CMK (cell line): Measurements from ENCODE around the gene MMP17.
"Not testable (repeated sequence)": the region's sequence is repeated elsewhere in the genome, so short reads cannot be mapped to it uniquely, and the experiment has no call there.

Experiments
- DNase-seq: peaks from one replicate; pipeline ENCODE4 v3.0.0-alpha.2; 2010; ENCODE audit warnings: low read depth

MMP17 gene

DNA sequence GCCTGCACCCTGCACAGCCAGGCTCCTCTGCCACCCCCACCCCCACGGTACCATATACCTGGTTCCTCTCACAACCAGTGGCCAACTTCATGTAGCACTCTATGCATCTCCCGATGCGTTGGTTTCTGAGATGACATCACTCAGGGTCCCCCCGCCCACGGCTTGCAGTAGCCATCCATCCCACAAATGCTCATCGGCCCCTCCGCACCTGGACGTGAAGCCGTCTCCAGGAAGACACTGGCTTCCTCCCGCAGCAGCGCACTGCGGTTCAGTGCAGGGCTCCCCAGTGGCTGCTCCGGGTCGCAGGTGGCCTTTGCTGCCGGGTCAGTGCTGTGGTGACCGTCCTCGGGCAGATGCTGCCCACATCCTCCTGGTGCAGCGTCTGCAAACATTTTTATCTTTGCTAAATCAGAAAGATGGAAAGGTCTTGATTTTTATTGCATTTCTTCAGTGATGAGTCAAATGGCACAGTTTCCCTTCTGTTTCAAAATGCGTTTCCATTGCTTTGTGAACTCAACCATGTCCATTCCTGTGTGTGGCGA lies 27.5 kb upstream of the MMP17 start:
- DNase-seq: no peak

DNA sequence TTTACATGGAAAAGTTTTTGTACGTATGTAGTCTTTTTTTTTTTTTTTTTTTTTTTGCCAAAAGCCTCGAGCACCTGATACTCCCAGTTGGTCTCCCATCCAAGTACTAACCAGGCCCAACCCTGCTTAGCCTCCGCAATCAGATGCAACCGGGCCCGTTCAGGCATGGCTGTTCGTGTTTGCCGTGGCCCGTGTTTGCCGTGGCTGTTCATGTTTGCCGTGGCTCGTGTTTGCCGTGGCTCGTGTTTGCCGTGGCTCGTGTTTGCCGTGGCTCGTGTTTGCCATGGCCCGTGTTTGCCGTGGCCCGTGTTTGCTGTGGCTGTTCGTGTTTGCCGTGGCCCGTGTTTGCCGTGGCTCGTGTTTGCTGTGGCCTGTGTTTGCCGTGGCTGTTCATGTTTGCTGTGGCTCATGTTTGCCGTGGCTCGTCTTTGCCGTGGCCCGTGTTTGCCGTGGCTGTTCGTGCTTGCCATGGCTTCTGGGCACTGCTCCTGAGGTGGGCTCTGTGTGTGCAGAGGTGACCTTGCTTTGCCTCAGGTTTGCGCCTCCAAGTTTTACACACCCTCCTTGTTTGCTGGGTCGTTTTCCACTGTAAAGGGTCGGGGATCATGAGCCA lies 26.8 kb upstream of the MMP17 start:
- no peak for DNase-seq

DNA sequence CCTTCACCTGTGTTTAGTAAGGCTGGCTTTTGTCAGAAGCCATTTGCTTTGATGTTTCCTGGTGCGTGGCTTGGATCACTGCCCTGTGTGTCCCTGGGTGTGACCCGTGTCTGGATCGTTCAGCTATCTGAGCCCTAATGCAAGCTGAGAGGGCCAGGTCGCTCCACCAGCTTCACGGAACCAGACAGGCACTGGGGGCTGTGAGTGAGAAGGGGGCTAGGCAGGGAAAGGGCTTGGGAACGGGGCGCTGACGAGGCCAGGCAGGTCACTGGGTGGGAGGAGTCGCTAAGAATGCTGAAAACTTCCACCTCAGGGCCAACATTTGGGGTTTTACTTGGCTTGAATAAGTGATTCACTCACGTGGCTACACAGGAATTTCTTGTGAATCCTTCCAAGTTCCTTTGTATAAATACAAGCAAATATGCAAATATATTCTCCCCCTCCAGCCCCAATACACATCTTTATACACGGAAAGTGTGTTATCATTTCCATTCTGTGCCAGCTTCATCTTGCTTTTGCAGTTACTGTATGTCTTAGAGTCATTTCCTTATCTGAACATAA lies 24.2 kb upstream of the MMP17 start:
- DNase-seq: no peak

DNA sequence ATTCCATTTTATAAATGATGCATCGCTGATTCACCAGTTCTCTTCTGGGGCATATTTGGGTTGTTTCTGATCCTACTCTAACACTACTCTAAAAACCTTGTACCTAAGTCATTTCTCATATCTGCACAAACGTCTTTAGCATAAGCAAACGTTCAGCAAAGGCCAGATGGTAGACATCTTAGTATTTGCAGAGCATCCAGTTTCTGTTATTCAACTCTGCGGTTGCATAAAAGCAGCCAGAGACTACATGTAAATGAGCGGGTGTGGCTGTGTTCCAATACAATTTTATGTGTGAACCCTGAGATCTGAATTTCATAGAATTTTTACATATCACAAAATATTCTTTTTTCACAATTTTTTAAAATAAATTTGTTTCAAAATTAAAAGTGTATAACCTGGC lies 22.8 kb upstream of the MMP17 start:
- DNase-seq: no peak

DNA sequence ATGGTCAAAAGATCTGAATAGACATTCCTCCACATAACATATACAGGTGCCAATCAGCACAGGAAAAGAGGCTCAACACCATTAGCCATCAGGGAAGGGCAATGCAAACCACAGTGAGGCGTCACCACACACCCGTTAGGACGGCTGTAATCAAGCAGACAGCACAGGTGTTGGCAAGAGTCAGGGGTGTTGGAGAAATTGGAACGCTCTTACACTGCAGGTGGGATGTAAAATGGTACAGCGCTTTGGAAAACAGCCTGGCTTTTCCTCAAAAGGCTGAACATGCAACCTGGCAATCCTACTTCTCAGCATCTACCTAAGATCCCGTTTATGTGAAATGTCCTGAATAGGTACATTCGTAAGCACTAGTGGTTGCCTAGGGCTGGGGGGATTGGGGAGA lies 21.5 kb upstream of the MMP17 start:
- DNase-seq: no peak

DNA sequence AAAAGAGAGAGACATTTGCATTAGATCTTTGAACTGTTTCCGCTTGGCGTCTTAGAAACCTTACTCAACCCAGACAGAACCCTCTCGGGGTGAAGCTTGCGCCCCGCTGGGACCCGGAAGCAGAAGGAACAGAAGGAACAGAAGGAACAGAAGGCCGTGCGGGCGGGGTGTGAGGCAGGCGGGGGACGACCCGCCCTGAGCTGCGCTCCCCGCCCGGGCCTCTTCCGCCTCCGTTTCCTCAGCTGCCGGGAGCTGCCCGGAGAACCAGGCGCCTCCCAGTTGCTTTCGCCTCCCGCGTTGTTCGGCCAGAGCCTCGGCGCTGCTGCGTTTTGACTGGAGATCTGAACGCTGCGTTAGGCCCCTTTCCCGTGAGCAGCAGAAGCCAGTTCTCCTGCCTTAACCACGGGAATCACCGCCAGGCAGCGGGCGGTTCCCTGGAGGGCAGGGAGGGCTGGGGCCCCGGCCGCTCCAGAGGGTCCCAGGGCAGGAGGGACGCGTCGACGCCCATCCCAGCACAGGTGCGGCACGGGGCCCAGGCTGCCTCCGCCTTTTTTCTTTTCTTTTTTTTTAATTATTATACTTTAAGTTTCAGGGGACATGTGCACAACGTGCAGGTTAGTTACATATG lies 19.3 kb upstream of the MMP17 start:
- peak; percentile 68 for DNase-seq

DNA sequence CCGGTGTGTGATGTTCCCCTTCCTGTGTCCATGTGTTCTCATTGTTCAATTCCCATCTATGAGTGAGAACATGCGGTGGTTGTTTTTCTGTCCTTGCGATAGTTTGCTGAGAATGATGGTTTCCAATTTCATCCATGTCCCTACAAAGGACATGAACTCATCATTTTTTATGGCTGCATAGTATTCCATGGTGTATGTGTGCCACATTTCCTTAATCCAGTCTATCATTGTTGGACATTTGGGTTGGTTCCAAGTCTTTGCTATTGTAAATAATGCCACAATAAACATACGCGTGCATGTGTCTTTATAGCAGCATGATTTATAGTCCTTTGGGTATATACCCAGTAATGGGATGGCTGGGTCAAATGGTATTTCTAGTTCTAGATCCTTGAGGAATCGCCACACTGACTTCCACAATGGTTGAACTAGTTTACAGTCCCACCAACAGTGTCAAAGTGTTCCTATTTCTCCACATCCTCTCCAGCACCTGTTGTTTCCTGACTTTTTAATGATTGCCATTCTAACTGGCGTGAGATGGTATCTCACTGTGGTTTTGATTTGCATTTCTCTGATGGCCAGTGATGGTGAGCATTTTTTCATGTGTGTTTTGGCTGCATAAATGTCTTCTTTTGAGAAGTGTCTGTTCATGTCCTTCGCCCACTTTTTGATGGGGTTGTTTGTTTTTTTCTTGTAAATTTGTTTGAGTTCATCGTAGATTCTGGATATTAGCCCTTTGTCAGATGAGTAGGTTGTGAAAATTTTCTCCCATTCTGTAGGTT lies 18.5 kb upstream of the MMP17 start:
- DNase-seq: not testable (repeated sequence)

DNA sequence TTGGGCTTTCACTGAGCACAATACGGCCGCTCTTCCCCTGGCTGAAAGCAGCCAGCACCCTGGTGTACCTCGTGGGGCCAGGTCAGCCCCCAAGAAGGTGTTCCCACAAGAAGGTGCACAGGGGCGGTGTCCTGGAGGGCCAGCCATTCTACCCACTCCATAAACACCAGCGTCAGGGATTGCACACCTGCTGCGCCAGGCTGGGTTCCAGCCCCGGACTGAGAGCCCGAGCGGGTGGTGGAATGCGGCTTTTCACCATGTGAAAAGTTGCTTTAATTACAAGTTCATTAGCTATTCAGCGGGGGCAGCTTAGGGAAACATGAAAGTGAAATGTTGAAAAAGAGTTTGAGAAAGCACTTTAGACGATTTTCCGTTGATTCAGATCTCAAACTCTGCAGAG lies 17.5 kb upstream of the MMP17 start:
- no peak for DNase-seq

DNA sequence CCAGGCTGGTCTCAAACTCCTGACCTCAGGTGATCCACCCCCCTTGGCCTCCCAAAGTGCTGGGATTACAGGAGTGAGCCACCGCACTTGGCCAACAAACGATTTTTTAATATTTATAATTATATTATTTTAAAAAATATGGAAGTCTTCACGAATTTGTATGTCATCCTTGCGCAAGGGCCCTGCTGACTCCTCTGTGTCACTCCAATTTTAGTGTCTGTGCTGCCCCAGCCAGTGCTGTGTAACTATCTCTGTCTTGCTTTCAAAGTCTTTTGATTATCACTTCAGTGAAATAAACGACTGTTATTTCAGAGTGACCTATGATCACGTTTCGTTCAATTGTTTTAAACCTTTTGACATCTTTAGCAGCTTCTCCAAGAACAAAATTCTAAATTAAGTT lies 13.1 kb upstream of the MMP17 start:
- DNase-seq: no peak

DNA sequence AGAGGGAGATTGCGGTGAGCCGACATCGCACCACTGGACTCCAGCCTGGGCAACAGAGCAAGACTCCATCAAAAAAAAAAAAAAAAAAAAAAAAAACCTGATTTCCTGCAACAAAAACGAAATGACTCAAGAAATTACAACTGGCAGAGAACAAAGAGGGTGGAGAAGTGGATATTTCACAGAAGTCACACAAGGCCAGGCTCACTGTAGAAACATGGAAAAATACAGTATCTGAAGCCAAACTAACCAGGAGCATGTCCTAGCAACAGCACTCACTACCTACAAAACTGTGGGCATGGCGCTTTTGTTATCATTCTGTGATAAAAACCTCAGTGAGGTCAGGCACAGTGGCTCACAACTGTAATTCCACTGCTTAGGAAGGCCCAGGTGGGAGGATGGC lies 11.7 kb upstream of the MMP17 start:
- no peak for DNase-seq

DNA sequence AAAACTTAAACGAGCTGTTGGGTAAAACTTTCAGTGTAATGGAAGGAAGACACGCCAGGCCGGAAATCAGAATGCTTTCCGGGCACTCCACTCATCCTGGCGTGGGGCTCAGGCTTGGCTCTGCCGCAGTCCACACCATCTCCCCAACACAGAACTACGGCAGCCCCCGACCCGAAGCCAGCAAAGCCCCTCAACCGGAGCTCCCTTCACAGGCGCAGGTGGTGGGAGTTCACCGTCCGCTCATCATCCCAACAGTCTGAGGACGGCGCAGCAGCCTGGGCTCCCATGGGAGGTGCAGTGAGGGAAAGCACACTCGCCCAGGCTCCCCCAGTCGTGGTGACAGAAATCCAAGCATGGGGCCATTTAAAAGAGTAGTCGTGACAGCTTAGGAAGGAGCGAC lies 11.0 kb upstream of the MMP17 start:
- no peak for DNase-seq

DNA sequence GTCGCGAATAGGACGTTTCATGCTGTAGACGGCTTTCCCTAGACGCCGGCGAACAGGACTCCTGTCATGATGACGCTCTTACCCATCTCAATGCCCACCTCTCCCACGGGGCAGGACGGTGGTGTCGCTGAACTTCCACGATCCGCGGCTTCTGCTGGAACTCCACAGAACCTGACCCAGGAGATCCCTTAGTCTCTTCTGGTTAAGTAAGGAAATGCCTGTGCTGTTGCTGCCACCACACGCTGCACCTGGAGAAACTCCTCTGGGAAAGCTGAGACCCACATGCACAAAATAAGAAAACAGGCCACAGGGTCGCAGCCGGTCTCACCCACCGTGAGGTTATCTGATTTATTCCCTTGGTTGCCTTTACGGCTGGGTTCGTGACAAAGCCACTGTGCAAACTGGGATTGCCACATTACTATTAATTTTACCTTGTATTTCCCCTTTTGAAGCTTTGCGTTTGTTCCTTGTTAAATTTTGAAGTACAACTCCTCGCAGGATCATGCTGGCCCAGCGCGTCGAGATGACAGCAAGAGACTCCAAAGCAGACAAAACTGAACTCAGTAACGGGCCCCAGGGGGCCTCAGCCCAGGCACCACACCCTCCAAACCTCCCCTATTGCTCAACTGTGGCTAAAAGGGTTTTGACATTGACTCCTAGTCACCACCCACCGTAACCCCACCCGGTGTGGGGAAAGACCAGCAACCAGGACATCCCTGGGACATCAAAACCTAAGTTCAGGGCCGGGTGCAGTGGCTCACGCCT lies 9.2 kb upstream of the MMP17 start:
- no peak for DNase-seq

DNA sequence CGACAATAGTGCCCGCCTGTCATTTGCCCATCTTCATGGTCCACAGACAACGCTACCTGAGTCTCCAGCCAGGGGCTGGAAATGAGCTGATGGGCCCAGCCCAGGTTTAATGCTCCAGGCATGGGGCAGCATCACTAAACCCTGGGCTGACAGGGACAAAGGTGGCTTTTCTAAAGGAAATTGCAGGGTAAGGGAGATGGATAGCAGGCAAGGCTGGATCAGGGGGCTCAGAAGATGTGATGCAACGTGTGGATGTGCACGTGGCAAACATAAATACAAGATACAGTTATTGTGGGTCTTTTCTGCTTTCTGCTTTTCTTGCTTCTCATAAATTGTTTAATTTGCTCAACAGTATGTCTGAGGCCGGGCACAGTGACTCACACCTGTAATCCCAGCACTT lies 3.7 kb upstream of the MMP17 start:
- no peak for DNase-seq

DNA sequence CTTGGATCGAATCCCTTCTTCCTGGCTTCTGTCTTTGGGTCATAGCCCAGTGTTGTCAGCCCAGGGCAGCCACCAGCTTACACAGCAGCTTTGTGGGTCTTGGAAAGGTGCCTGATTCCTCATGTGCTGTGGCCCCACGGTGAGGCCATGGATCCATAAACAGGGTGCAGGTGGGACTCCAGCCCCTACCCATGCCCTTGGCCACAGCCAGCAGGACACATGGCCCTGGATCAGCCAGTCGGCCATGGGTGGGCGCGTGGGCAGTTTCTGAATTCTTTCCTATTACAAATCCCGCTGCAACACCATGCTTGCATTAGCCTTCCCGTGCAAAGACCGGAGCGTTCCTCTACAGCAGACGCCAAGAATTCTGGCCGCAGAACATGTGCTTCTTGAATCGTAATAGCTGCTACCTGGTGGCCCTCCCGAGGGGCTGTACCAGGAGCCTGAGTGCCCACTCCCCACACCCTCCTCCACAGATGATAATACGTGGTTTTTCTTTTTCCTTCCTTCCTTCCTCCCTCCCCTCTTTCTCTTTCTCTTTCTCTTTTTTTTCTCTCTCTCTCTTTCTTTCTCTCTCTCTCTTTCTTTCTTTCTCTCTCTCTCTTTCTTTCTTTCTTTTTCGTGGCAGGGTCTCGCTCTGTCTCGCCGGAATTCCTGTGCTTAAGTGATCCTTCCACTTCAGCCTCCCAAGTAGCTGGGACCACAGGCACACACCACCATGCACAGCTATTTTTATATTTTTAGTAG lies 2.9 kb upstream of the MMP17 start:
- DNase-seq: no peak

DNA sequence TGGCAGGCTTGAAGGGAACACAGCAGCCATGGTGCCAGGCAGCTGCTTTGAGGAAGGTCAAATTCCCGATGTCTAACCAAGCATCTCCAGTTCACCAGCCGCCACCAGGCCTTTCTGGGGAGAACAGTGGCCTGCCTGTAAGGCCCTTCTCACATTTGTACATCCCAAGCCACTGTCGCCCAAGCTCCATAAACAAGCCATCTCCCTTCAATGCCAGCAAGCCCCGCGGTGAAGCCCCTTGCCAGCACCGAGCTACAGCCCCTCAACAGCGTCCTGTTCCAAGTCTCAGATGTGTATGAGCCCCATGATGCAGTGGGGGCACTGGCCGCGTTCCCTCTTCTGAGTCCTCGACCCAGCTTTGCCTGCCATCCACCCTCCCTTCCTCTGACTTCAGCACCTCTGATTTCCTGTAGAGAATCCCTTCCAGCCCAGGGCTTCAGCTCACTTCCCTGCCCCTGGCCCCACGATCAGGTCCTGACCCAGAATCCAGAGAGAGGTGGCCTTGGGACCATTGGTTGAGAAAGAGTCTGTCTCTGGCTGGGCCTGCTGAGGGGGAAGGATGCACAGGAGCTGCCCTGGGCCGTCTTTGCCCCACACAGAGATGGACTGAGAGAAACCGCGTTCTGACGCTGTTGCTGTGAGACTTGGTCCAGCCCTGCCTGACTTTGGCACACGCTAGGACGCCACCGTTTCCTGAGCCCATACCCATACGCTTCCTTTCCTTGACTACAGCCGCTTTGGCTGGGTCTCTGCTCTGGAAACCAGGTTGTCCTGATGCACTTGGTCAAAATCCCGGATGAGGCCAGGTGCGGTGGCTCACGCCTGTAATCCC lies 1.9 kb upstream of the MMP17 start:
- DNase-seq: no peak

DNA sequence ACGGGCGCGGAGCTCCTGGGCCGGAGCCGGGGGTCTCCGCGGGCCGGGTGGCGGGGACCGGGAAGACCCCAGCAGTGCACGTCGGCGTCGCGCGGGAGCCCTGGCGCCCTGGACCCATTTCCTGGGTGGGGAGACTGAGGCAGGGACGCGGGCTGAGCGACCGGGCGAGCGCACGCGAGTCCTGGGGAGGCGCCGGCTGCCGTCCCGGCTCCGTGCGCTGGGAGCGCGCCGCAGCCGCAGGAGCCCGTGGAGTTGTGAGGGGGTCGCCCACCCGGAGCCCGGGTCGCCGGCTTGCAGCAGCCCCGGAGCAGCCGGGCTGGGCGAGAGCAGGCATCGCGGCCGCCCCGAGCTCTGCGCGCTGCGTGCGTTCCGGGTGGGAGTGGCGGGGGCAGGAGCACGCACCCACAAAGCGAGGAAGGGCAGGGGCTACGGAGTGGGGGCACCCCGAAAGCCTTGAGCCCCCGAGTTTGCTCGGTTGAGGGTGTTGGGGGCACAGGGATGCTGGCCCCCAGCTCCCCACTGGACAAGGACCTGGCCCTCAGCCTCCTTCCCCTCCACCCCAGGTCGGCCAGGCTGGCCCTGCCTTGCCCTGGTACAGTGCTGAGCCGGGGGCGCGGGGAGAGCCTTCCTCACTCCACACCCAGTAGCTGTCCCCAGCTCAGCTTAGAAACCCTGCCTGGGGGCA lies 620 bp downstream of the MMP17 start:
- DNase-seq: no peak

DNA sequence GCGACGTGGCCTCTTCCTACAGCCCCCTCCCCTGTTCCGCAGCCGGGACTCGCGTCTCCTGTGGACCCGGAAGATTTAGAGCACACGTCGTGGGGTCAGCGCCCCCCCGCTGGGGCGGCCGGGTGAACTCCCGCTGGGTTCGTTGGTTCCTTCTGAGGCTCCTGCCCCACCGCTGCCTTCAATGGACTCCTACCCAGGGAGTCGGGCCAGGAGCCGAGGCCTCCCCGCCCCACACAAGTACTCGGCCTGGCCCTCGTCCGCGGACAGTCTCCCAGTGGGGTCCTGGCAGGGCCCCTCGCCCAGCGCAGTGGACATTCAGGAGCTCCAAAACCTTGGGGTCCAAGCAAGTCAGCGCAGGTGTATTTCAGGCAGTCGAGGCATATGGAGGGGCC lies 1.2 kb downstream of the MMP17 start:
- no peak for DNase-seq

DNA sequence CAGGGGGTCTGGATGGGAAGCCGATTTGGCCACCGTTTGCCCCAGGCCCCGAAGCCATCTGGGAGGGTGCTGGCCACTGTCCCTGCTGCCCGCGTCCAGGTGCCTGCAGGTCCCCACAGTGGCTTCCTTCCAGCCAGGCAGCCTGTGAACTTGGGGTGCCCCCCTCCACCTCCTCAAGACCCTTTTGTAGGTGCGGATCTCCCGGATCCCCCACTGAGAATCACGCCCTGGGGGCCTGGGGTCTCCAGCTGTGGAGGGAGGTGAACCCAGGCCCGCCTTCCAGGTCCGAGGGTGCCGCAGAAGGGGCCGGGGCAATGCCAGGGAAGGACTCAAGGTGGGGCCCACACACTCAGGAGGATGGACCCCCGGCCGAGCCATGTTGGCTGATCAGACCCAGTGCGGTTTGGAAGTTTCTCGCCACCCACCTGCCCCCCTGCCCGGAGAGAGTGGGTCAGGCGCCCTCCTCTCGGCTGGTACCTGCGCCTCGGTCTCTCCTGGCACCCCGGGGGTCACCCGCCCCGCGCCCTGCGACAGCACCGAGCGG lies 1.7 kb downstream of the MMP17 start:
- DNase-seq: no peak

DNA sequence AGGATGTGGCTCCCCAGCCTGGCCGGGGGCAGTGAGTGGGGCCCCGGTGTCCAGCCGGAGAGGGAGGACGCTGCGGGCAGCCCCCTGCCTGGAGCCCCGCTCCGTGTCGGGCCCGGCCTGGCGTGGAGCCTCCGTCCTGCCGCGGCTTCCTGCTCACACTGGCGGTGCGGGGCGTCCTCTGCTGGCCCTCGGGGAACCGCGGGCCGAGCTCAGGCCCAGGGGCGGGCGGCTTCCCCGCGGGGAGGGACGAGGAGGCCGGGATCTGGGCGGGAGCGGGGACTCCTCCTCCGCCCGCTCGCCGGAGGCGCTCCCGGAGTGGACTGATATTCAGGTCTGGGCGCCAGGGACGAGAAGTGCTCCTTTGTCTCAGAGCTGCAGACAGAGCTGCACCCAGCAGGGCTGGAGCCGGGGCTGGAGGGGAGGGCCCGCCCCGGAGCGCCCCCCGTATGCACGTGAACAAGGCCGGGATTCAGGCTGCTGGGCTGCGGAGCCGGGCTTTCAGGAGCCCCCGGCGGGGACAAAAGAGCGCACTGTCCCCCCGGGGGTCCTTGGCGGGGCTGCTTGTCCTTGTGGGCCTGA lies 2.2 kb downstream of the MMP17 start:
- no peak for DNase-seq
